HepG2 (cell line): Measurements from ENCODE around the gene SAMD4A. TPM values are rescaled to one million over a fixed set of nuclear protein-coding genes. Genes with fewer than 3 reads are reported as not detected.

Source experiments
- ATAC-seq: fragments of 200-7000 bp; cut with Tn5 transposase; 3 replicates; pipeline ENCODE4 v1.9.1; 2020; ENCODE audit warnings: mild to moderate bottlenecking, moderate library complexity
- BruUV-seq: library from RNA; stranded (reverse); fragments of 400-500 nt; replicated peaks from 2 replicates; lab custom pipeline; 2021; lab: Mats Ljungman, UMichigan
- CTCF ChIA-PET: fragments of 300-600 bp; formaldehyde crosslinking; extraction: SDS; loops from one replicate; lab custom pipeline; 2021; ENCODE audit warnings: low total read pairs, inconsistent platforms, low intra/inter-chr PET ratio; lab: Yijun Ruan, JAX
- POLR2A ChIA-PET: fragments of 350-600 bp; sonication (Branson Sonifier 250); formaldehyde crosslinking; loops from one replicate; lab custom pipeline; 2020; ENCODE audit warnings: antibody characterized with exemption, inconsistent platforms; lab: Yijun Ruan, JAX
- DNase-seq: peaks from one replicate; pipeline ENCODE4 v3.0.0-alpha.2; 2015; ENCODE audit warnings: low spot score
- FAIRE-seq: peaks from 3 replicates; lab custom pipeline; 2011; peaks lifted over from hg19 to GRCh38; lab: Jason Lieb, UNC
- H2AFZ ChIP-seq: one replicate; pipeline ENCODE4 v1.6.1; 2011; ENCODE audit warnings: low read length, inconsistent platforms
- H3K27ac ChIP-seq: fragments of 300-600 bp; 3 replicates; pipeline ENCODE4 v1.8.0; 2011; ENCODE audit warnings: mixed run types, mild to moderate bottlenecking, mixed read lengths, low read length, inconsistent platforms; ENCODE audit not compliant: insufficient read depth; ENCODE audit errors: extremely low read length
- H3K27me3 ChIP-seq, 2 experiments: fragments of 200-600 bp in 1 of 2; 2 replicates in 1 of 2; 3 replicates in 1 of 2; pipeline versions ENCODE4 v1.6.0 to v1.8.0; 2011; ENCODE audit warnings: low read length in 2 of 2, mild to moderate bottlenecking in 2 of 2, moderate library complexity in 2 of 2, inconsistent platforms in 1 of 2; ENCODE audit not compliant: insufficient read depth in 2 of 2, control insufficient read depth in 1 of 2
- H3K36me3 ChIP-seq, 2 experiments: fragments of 200-600 bp in 1 of 2; replicated peaks in 1 of 2; 2 replicates in 1 of 2; 3 replicates in 1 of 2; pipeline versions ENCODE4 v1.5.1 to v1.8.0; 2011; ENCODE audit warnings: low read length in 2 of 2, inconsistent platforms in 1 of 2; ENCODE audit not compliant: insufficient read depth in 2 of 2, control insufficient read depth in 1 of 2
- H3K4me1 ChIP-seq: 2 replicates; pipeline ENCODE4 v1.5.1; 2012; ENCODE audit warnings: low read length, inconsistent platforms; ENCODE audit not compliant: insufficient read depth
- H3K4me2 ChIP-seq: 2 replicates; pipeline ENCODE4 v1.6.0; 2011; ENCODE audit warnings: low read depth, low read length, inconsistent platforms
- H3K4me3 ChIP-seq, 3 experiments: fragments of 200-600 bp in 1 of 3; sonication (generic), shearing (Covaris generic) in 1 of 3; replicated peaks in 1 of 3; 2 replicates each; pipeline ENCODE4 v1.5.1; 2011 to 2016; ENCODE audit warnings: low read length in 3 of 3, inconsistent platforms in 2 of 3, low read depth in 2 of 3, mild to moderate bottlenecking in 2 of 3, control low read depth in 1 of 3, mixed read lengths in 1 of 3; ENCODE audit not compliant: insufficient read depth in 1 of 3
- H3K79me2 ChIP-seq: one replicate; pipeline ENCODE4 v1.6.1; 2011; ENCODE audit warnings: low read length, inconsistent platforms; ENCODE audit not compliant: insufficient read depth
- H3K9ac ChIP-seq: 2 replicates; pipeline ENCODE4 v1.6.0; 2011; ENCODE audit warnings: mild to moderate bottlenecking, low read depth, low read length, inconsistent platforms; ENCODE audit not compliant: insufficient read depth
- H3K9me3 ChIP-seq: 2 replicates; pipeline ENCODE4 v1.5.1; 2012; ENCODE audit warnings: mild to moderate bottlenecking, low read length
- H4K20me1 ChIP-seq: 2 replicates; pipeline ENCODE4 v1.6.0; 2011; ENCODE audit warnings: inconsistent platforms, mild to moderate bottlenecking, low read length, moderate library complexity; ENCODE audit not compliant: insufficient read depth
- FOXK1 ChIP-seq: sonication (generic); formaldehyde crosslinking; IDR thresholded peaks from 2 replicates; pipeline ENCODE4 v1.4.0; 2020; ENCODE audit warnings: low read depth, missing genetic modification reagents, borderline replicate concordance
- GMEB2 ChIP-seq: IDR thresholded peaks from 2 replicates; pipeline ENCODE4 v1.6.1; 2016; ENCODE audit warnings: missing biosample characterization, missing genetic modification reagents, low read depth
- HMGA1 ChIP-seq: sonication (generic); formaldehyde crosslinking; conservative IDR thresholded peaks from 2 replicates; pipeline ENCODE4 v1.4.0; 2020; ENCODE audit warnings: missing genetic modification reagents
- MEF2D ChIP-seq: sonication (generic); formaldehyde crosslinking; IDR thresholded peaks from 2 replicates; pipeline ENCODE4 v1.5.1; 2020; ENCODE audit warnings: mild to moderate bottlenecking, missing genetic modification reagents
- TEAD3 ChIP-seq: optimal IDR thresholded peaks from 2 replicates; pipeline ENCODE3; 2016; ENCODE audit warnings: borderline replicate concordance
- ZBTB1 ChIP-seq: sonication (generic); formaldehyde crosslinking; IDR thresholded peaks from 2 replicates; pipeline ENCODE4 v1.4.0; 2020; ENCODE audit warnings: missing genetic modification reagents, borderline replicate concordance
- ZFP36L2 ChIP-seq: sonication (generic); formaldehyde crosslinking; IDR thresholded peaks from 2 replicates; pipeline ENCODE4 v1.4.0; 2020; ENCODE audit warnings: missing genetic modification reagents
- ZNF142 ChIP-seq: sonication (generic); formaldehyde crosslinking; IDR thresholded peaks from 2 replicates; pipeline ENCODE4 v1.4.0; 2020; ENCODE audit warnings: missing genetic modification reagents
- ZNF510 ChIP-seq: sonication (generic); formaldehyde crosslinking; IDR thresholded peaks from 2 replicates; pipeline ENCODE4 v1.4.0; 2020; ENCODE audit warnings: low read depth, mild to moderate bottlenecking, missing genetic modification reagents
- ZSCAN5A ChIP-seq: sonication (generic); formaldehyde crosslinking; IDR thresholded peaks from 2 replicates; pipeline ENCODE4 v1.8.0; 2022; ENCODE audit warnings: mild to moderate bottlenecking, missing genetic modification reagents, borderline replicate concordance
- WGBS: methylation state at CpG from one replicate; pipeline ENCODE4 v1.1.6; 2017; ENCODE audit warnings: low lambda C conversion rate; 5-methylcytosine and 5-hydroxymethylcytosine counted together
- in situ Hi-C: cut with HindIII; loops from 2 replicates; pipeline ENCODE4 v1.10.0; 2017; ENCODE audit warnings: low pct_unique_long_range_greater_than_20kb; ENCODE audit not compliant: extremely low pct_ligation_motif_present
- intact Hi-C: fragments of 100-400 bp; cut with micrococcal nuclease; formaldehyde crosslinking; loops from one replicate; pipeline ENCODE4 v1.10.0; 2022; ENCODE audit not compliant: unreplicated experiment
- polyA plus RNA-seq, 8 experiments: library from polyadenylated mRNA; depleted of rRNA in 3 of 8; stranded (reverse) in 7 of 8; unstranded in 1 of 8; fragments of >200 nt; fragmentation: Illumina TruSeq in 4 of 8; extraction: Trizol in 4 of 8; gene quantifications; 2 replicates each; pipeline versions ENCODE4 v1.2.1 to v1.2.3, GENCODE V29; 2011 to 2016; ENCODE audit warnings: low read depth in 4 of 8, missing spikeins in 1 of 8, mixed read lengths in 1 of 8; ENCODE audit not compliant: insufficient read depth in 1 of 8
- total RNA-seq, 5 experiments: library from RNA; depleted of rRNA; stranded (reverse); fragments of >200 nt; fragmentation: Illumina TruSeq; extraction: Trizol; gene quantifications; 2 replicates each; pipeline ENCODE4 v1.2.3, GENCODE V29; 2016; ENCODE audit warnings: low read depth in 1 of 5

The SAMD4A gene
- total and polyA plus RNA-seq, 2 of the 13 experiments (the other 11 are each of a cell fraction or from before 2014, with no cell fraction given): 11.8 to 13.0 TPM

GRCh38 chr14:54746019-54746418, 179.1 kb downstream of the SAMD4A start (continued):
- TF ChIP-seq ZFP36L2 (CRISPR knock-in tag) (no peak), HMGA1 (no peak), MEF2D (no peak), ZBTB1 (CRISPR knock-in tag) (no peak)

GRCh38 chr14:54747616-54748015, 180.7 kb downstream of the SAMD4A start:
- no peak overlapping the region for H3K4me2 ChIP-seq
- intact Hi-C loops (no loop called here), in situ Hi-C loops (no loop called here)
- no peaks in the 10 kb centered on the region for H3K79me2 ChIP-seq
- no TSS peak for BruUV-seq
- ChIA-PET POLR2A (no interaction called here), CTCF (no interaction called here)
- no peak for FAIRE-seq
- H4K20me1 ChIP-seq: no peaks in the 10 kb centered on the region; the same call in 1 of the 2 replicates
- ATAC-seq: no peak
- no peak overlapping the region for H3K4me3 ChIP-seq
- WGBS: 100% methylated on average over 1 of the region's 1 CpG
- no peaks in the 10 kb centered on the region for H3K27me3 ChIP-seq
- DNase-seq: no peak
- H3K4me1 ChIP-seq: no peaks in the 10 kb centered on the region
- H3K36me3 ChIP-seq: peaks cover 15 to 73% of the 10 kb centered on the region in 2 experiments; a peak in 4 of 5 replicates
- H3K9me3 ChIP-seq: no peaks in the 10 kb centered on the region
- H3K9ac ChIP-seq: no peak overlapping the region
- no peak overlapping the region for H2AFZ ChIP-seq
- H3K27ac ChIP-seq: no peak overlapping the region
- no peak for TF ChIP-seq GMEB2
- TF ChIP-seq FOXK1: no peak
- no peak for TF ChIP-seq ZNF142 (CRISPR knock-in tag)
- TF ChIP-seq TEAD3 (CRISPR knock-in tag): no peak
- TF ChIP-seq ZSCAN5A: no peak
- TF ChIP-seq ZNF510 (CRISPR knock-in tag): no peak
